Measurements from ENCODE around the gene TAPBPL. TPM values are rescaled to one million over a fixed set of nuclear protein-coding genes. Genes with fewer than 3 reads are reported as not detected.

The TAPBPL gene
- total and polyA plus RNA-seq, 2 of the 13 experiments (the other 11 are each of a cell fraction or from before 2014, with no cell fraction given) = 10.0 to 14.5 TPM

DNA sequence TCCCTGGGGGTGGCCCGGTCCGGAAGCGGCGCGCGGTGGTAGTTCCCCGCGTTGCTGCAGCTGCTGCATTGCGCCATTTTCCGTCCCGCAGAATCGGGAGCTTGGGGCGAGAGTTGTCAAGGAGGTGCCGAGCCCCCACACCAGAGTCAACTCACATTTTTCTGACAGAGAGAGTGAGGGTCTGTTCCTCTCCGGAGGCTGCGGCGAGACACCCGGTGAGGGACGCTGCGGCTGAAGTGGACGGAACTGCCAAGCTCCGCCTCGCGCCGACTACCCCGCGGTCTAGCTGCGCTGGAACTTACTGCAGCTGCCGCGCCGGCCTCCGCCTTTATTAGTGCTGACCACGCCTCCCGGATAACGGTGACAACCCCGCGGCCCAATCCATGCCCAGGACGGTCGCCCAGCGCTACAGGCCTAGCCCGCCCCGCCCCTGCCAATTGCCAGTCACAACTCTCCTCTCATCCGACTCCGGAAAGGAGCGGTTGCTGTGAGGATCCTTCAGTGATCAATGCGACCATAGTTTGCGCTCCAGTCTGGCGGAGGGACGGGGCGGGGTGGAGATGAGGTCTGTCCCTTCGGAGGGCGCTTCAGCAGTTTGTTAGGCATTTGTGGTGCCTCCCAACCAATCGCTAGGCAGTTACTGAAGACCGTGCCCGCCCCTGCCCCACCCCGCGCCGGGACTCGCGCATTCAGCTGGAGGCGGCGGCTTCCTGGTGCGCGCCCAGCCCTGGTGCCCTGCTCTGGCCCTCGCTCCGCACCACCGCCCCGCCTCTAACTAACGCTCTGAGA lies 18.7 kb downstream of the TAPBPL start, which contains the start of gene VAMP1 (continued):
- TF ChIP-seq, protein P1, sequence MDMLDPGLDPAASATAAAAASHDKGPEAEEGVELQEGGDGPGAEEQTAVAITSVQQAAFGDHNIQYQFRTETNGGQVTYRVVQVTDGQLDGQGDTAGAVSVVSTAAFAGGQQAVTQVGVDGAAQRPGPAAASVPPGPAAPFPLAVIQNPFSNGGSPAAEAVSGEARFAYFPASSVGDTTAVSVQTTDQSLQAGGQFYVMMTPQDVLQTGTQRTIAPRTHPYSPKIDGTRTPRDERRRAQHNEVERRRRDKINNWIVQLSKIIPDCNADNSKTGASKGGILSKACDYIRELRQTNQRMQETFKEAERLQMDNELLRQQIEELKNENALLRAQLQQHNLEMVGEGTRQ (IDR thresholded peaks at IDR 0.05; ENCODE audit: low read depth, low read length) = no peak
- TF ChIP-seq, protein P1 (CRISPR knock-in tag; IDR thresholded peaks at IDR 0.05; ENCODE audit: borderline replicate concordance) = no peak; the same call in 1 of the 2 replicates
- no peak for TF ChIP-seq TSC22D2 (CRISPR knock-in tag; IDR thresholded peaks at IDR 0.05; ENCODE audit: borderline replicate concordance)
- TF ChIP-seq ETV6 (CRISPR knock-in tag; conservative IDR thresholded peaks at IDR 0.05) = peak; percentile 82
- TF ChIP-seq, protein P2, sequence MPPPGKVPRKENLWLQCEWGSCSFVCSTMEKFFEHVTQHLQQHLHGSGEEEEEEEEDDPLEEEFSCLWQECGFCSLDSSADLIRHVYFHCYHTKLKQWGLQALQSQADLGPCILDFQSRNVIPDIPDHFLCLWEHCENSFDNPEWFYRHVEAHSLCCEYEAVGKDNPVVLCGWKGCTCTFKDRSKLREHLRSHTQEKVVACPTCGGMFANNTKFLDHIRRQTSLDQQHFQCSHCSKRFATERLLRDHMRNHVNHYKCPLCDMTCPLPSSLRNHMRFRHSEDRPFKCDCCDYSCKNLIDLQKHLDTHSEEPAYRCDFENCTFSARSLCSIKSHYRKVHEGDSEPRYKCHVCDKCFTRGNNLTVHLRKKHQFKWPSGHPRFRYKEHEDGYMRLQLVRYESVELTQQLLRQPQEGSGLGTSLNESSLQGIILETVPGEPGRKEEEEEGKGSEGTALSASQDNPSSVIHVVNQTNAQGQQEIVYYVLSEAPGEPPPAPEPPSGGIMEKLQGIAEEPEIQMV (CRISPR knock-in tag; IDR thresholded peaks at IDR 0.05; ENCODE audit: low read depth) = 0 out of 2 replicates have a peak, but pooled peaks have one; percentile 68
- TF ChIP-seq SP1 (IDR thresholded peaks at IDR 0.05) = no peak
- peak; percentile 96 for TF ChIP-seq SP1 (CRISPR knock-in tag; IDR thresholded peaks at IDR 0.05)
- TF ChIP-seq XBP1 (CRISPR knock-in tag; IDR thresholded peaks at IDR 0.05) = no peak
- no peak for TF ChIP-seq TCF12 (IDR thresholded peaks at IDR 0.05)
- 0 out of 2 replicates have a peak, but pooled peaks have one; percentile 51 for TF ChIP-seq TCF12 (CRISPR knock-in tag; IDR thresholded peaks at IDR 0.05)
- TF ChIP-seq ZNF562 (CRISPR knock-in tag; IDR thresholded peaks at IDR 0.05; ENCODE audit: borderline replicate concordance) = no peak
- no peak for TF ChIP-seq HNRNPK (IDR thresholded peaks at IDR 0.05; ENCODE audit: low read depth, low read length, poor library complexity, severe bottlenecking)
- TF ChIP-seq TCF7L2 (IDR thresholded peaks at IDR 0.05; ENCODE audit: low read depth, low read length) = no peak
- no peak for TF ChIP-seq ZNF615 (CRISPR knock-in tag; IDR thresholded peaks at IDR 0.05; ENCODE audit: borderline replicate concordance)
- TF ChIP-seq, protein P3, sequence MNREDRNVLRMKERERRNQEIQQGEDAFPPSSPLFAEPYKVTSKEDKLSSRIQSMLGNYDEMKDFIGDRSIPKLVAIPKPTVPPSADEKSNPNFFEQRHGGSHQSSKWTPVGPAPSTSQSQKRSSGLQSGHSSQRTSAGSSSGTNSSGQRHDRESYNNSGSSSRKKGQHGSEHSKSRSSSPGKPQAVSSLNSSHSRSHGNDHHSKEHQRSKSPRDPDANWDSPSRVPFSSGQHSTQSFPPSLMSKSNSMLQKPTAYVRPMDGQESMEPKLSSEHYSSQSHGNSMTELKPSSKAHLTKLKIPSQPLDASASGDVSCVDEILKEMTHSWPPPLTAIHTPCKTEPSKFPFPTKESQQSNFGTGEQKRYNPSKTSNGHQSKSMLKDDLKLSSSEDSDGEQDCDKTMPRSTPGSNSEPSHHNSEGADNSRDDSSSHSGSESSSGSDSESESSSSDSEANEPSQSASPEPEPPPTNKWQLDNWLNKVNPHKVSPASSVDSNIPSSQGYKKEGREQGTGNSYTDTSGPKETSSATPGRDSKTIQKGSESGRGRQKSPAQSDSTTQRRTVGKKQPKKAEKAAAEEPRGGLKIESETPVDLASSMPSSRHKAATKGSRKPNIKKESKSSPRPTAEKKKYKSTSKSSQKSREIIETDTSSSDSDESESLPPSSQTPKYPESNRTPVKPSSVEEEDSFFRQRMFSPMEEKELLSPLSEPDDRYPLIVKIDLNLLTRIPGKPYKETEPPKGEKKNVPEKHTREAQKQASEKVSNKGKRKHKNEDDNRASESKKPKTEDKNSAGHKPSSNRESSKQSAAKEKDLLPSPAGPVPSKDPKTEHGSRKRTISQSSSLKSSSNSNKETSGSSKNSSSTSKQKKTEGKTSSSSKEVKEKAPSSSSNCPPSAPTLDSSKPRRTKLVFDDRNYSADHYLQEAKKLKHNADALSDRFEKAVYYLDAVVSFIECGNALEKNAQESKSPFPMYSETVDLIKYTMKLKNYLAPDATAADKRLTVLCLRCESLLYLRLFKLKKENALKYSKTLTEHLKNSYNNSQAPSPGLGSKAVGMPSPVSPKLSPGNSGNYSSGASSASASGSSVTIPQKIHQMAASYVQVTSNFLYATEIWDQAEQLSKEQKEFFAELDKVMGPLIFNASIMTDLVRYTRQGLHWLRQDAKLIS (CRISPR knock-in tag; IDR thresholded peaks at IDR 0.05) = 0 out of 2 replicates have a peak, but pooled peaks have one; percentile 49
- TF ChIP-seq, protein P4, sequence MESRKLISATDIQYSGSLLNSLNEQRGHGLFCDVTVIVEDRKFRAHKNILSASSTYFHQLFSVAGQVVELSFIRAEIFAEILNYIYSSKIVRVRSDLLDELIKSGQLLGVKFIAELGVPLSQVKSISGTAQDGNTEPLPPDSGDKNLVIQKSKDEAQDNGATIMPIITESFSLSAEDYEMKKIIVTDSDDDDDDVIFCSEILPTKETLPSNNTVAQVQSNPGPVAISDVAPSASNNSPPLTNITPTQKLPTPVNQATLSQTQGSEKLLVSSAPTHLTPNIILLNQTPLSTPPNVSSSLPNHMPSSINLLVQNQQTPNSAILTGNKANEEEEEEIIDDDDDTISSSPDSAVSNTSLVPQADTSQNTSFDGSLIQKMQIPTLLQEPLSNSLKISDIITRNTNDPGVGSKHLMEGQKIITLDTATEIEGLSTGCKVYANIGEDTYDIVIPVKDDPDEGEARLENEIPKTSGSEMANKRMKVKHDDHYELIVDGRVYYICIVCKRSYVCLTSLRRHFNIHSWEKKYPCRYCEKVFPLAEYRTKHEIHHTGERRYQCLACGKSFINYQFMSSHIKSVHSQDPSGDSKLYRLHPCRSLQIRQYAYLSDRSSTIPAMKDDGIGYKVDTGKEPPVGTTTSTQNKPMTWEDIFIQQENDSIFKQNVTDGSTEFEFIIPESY (CRISPR knock-in tag; IDR thresholded peaks at IDR 0.05) = no peak
- TF ChIP-seq ARNT (IDR thresholded peaks at IDR 0.05) = no peak
- TF ChIP-seq RFXAP (CRISPR knock-in tag; IDR thresholded peaks at IDR 0.05; ENCODE audit: borderline replicate concordance) = peak; percentile 70; the same call in 1 of the 2 replicates

Data from HepG2 (cell line).